Myometrial cell (primary cell): Measurements from ENCODE around the gene ELOVL1. TPM values are rescaled to one million over a fixed set of nuclear protein-coding genes. Genes with fewer than 3 reads are reported as not detected.

Experiments
- total RNA-seq: library from RNA; depleted of rRNA; stranded (reverse); fragments of >200 nt; gene quantifications from 2 replicates; pipeline ENCODE4 v1.2.3, GENCODE V29; 2015

The ELOVL1 gene
- 86.8 and 121 TPM in 2 replicates for total RNA-seq

DNA sequence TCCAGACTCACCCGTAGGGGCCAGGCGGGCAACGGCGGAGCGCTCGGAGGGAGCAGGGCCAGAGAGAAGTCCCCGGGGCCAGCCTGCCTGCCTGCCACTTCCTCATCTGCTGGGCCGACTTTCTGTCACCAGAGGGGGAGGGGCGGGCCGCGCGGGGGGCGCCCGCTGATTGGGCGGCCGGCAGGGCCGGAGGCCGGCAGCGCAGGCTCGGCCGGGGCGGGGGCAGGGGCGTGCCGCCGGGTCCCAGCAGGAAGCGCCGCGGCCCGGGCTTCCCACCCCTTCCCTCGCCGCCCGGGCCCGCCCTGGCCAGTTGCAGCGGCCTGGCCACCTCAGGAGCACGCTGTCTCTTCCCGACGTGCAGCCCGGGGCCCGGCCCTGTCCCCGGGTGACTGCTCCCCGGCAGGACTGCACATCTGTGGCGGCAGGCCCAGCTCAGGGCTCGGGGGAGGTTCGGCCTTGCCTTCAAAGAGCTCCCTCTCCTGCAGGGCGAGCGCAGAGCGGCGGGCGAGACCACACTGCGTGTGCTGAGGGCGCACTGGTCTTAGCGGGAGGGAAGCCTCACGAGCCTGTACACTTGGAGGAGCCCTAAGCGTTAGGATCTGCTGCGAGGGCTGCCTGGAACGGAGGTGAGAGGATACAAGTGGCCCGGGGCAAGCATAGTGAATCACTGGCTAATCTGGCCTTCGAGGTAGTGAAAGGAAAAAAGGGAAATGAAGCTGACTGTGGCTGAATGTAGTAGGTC, at the start of gene ELOVL1:
Gene ELOVL1, minus strand, starts transcription at position 108 of the 742 bp plus-strand sequence. CDS start 2,402 bp downstream, outside the sequence.

GRCh38 chr1:43389326-43390313, 21.8 kb upstream of the ELOVL1 start, which contains the start of the genes MED8 and SZT2:
Gene MED8, minus strand, starts transcription at chr1:43389800. Its CDS starts 36 bp downstream, at chr1:43389764.
Gene SZT2, plus strand, starts transcription at chr1:43389899. Its CDS starts 70 bp downstream, at chr1:43389969.

DNA sequence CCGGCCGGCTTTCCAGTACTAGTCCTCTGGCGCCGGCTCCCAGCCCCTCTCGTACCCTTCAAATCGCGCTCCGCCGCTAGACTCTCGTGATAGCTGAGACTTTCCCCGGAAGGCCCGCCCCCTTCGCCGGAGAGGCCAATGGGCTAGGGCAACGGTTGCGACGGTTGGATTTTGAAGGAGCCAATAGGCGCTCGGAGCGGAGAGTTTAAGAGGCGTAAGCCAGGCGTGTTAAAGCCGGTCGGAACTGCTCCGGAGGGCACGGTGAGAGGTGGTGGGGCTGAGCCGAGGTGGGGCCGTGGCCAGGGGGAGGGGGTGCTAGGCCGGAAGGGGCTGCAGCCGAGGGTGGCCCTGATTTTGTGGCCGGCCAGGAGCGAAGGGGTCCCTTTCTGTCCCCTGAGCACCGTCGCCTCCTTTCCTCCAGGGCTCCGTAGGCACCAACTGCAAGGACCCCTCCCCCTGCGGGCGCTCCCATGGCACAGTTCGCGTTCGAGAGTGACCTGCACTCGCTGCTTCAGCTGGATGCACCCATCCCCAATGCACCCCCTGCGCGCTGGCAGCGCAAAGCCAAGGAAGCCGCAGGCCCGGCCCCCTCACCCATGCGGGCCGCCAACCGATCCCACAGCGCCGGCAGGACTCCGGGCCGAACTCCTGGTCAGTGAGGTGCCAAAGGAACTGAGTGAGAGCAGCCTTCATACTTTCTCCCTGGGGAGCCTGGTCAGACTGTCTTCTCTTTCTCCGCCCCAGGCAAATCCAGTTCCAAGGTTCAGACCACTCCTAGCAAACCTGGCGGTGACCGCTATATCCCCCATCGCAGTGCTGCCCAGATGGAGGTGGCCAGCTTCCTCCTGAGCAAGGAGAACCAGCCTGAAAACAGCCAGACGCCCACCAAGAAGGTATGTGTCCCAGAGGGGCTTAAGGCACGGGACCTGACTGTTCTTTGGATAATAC, 8.8 kb downstream of the ELOVL1 start, which contains the start of gene CDC20:
Gene CDC20, plus strand, starts transcription at position 236 of the 948 bp plus-strand sequence. Its CDS starts 235 bp downstream, at position 471.

DNA sequence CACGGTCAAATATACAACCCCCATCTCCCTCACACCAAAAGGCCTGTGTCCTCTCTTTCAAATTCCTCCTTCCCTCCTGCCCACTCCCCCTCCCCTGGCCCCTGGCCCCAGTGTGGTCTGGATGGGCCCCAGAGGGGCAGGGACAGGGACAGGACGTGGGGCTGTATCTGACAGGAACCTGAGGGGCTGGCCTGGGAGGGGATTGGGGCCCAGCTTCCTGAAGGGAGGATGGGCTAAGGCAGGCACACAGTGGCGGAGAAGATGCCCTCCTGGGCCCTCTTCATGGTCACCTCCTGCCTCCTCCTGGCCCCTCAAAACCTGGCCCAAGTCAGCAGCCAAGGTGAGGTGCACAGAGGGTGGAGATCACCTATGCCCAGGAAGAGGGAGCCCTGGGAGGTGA, 30.2 kb downstream of the ELOVL1 start, which contains the start of gene MPL:
Gene MPL, plus strand, starts transcription at position 231 of the 400 bp plus-strand sequence. Its CDS starts 31 bp downstream, at position 262.

Other genes starting within 250 kb of the ELOVL1 start
- gene EBNA1BP2, start 195.7 kb downstream of the ELOVL1 start, total RNA-seq = 143 and 155 TPM in 2 replicates
- gene CFAP57, start 195.7 kb downstream of the ELOVL1 start, total RNA-seq = under 0.01 and 0.35 TPM in 2 replicates
- not detected in 2 replicates for gene TMEM125, start 98.0 kb downstream of the ELOVL1 start, total RNA-seq
- gene C1orf210, start 82.4 kb downstream of the ELOVL1 start, total RNA-seq = 0.35 TPM in 1 of 2 replicates, not detected in the other
- 4.6 and 9.9 TPM in 2 replicates for gene TIE1, start 67.0 kb downstream of the ELOVL1 start, total RNA-seq
- gene MPL, start 30.2 kb downstream of the ELOVL1 start, total RNA-seq = 0.53 TPM in 1 of 2 replicates, not detected in the other
- gene CDC20, start 9.0 kb downstream of the ELOVL1 start, total RNA-seq = 157 TPM in 2 replicates
- gene MED8, start 21.8 kb upstream of the ELOVL1 start, total RNA-seq = 95.5 and 95.7 TPM in 2 replicates
- gene SZT2, start 21.9 kb upstream of the ELOVL1 start, total RNA-seq = 10.8 and 17.9 TPM in 2 replicates
- gene HYI, start 85.9 kb upstream of the ELOVL1 start, total RNA-seq = 40.4 and 64.3 TPM in 2 replicates
- gene PTPRF, start 162.9 kb upstream of the ELOVL1 start, total RNA-seq = 20.2 and 32.4 TPM in 2 replicates